Kidney (tissue), 14 donors: ENCODE data around the gene TRMT44. TPM values are rescaled to one million over a fixed set of nuclear protein-coding genes. Genes with fewer than 3 reads are reported as not detected.

ENCODE experiments used
- DNase-seq, 5 donors: peaks; one replicate each; pipeline ENCODE4 v3.0.0-alpha.2; 2013 to 2020
- FAIRE-seq: peaks from 2 replicates; lab custom pipeline; 2012; peaks lifted over from hg19 to GRCh38; lab: Jason Lieb, UNC
- H3K27ac ChIP-seq, 2 donors: one replicate each; pipeline ENCODE4 v1.7.0; 2013; ENCODE audit warnings: low read depth in 2 of 2, low read length in 2 of 2, inconsistent platforms in 1 of 2
- H3K27me3 ChIP-seq: one replicate; pipeline ENCODE4 v1.7.1; 2013; ENCODE audit warnings: low read length, inconsistent platforms; ENCODE audit not compliant: control insufficient read depth, insufficient read depth
- H3K36me3 ChIP-seq, 3 donors: one replicate each; pipeline versions ENCODE4 v1.7.0 to v1.7.1; 2013; ENCODE audit warnings: low read length in 3 of 3, control low read depth in 1 of 3, inconsistent platforms in 1 of 3; ENCODE audit not compliant: insufficient read depth in 3 of 3, control insufficient read depth in 2 of 3
- H3K4me1 ChIP-seq, 3 donors: one replicate each; pipeline versions ENCODE4 v1.7.0 to v1.7.1; 2013; ENCODE audit warnings: low read length in 3 of 3, inconsistent platforms in 1 of 3, low read depth in 1 of 3; ENCODE audit not compliant: control insufficient read depth in 2 of 3, insufficient read depth in 2 of 3
- H3K4me3 ChIP-seq, 3 donors: one replicate each; pipeline versions ENCODE4 v1.7.0 to v1.8.1; 2013; ENCODE audit warnings: low read length in 3 of 3, control low read depth in 1 of 3, inconsistent platforms in 1 of 3
- H3K9ac ChIP-seq, 3 donors: one replicate each; pipeline versions ENCODE4 v1.7.0 to v1.7.1; 2013; ENCODE audit warnings: low read length in 3 of 3, control low read depth in 1 of 3, inconsistent platforms in 1 of 3
- H3K9me3 ChIP-seq, 3 donors: one replicate each; pipeline versions ENCODE4 v1.7.0 to v1.7.1; 2013; ENCODE audit warnings: low read length in 3 of 3, control low read depth in 1 of 3, inconsistent platforms in 1 of 3; ENCODE audit not compliant: control insufficient read depth in 2 of 3, insufficient read depth in 1 of 3
- CTCF ChIP-seq: IDR thresholded peaks from 3 replicates; pipeline ENCODE4 v1.5.1; 2012; ENCODE audit warnings: mild to moderate bottlenecking, moderate library complexity, borderline replicate concordance; ENCODE audit not compliant: insufficient read depth; ENCODE audit errors: extremely low read depth
- intact Hi-C: fragments of 100-400 bp; cut with DNase I; formaldehyde crosslinking; loops from one replicate; pipeline ENCODE4 v1.11.1; 2022
- polyA plus RNA-seq: library from polyadenylated mRNA; stranded (reverse); fragments of 350-450 nt; fragmentation: Illumina TruSeq; extraction: RNeasy Lipid Tissue Mini Kit (QIAGEN cat#74804); gene quantifications from one replicate; pipeline ENCODE4 v1.2.3, GENCODE V29; 2014; ENCODE audit warnings: low read depth, low replicate concordance; ENCODE audit not compliant: insufficient read depth
- total RNA-seq: library from RNA; stranded (reverse); fragmentation: NEBNext Ultra II Directional; extraction: Animal tissue kit (Norgen Biotek cat#: 25700); gene quantifications from one replicate; pipeline ENCODE4 v1.2.1, GENCODE V29; 2021
- donor health status: control.
- donor health status: control.
- donor health status: control.
- donor health status: control.
- donor health status: control.
- donor health status: DM: yes; HTN: yes; CAD: no.
- donor health status: Normal renal cell carcinoma (clear cell type).

TRMT44 gene
- total and polyA plus RNA-seq, 2 donors from 2014 or later = 5.1 to 20.1 TPM

GRCh38 chr4:8428288-8429097 is 12.1 kb upstream of the TRMT44 start:
- TF ChIP-seq CTCF = no peak
- H3K27ac ChIP-seq = peak overlapping the region; percentile 66 to 82
- H3K9me3 ChIP-seq = no peaks in the 10 kb centered on the region
- peak overlapping the region; percentile 22 to 90 (median 33) for H3K9ac ChIP-seq
- H3K27me3 ChIP-seq = no peaks in the 10 kb centered on the region
- H3K36me3 ChIP-seq = no peaks in the 10 kb centered on the region
- FAIRE-seq (no peak), DNase-seq (peak; percentile 93 to 96 (median 94))
- H3K4me1 ChIP-seq = peaks cover 0 to 17% (median 8%) of the 10 kb centered on the region in 3 donors
- peak overlapping the region; percentile 66 to 91 (median 78) for H3K4me3 ChIP-seq
- intact Hi-C loops = no loop called here

GRCh38 chr4:8431553-8431952 is 9.0 kb upstream of the TRMT44 start:
- H3K9ac ChIP-seq = no peak overlapping the region
- intact Hi-C loops = no loop called here
- no peak for TF ChIP-seq CTCF
- FAIRE-seq (no peak), DNase-seq (no peak)
- no peak overlapping the region for H3K4me3 ChIP-seq
- no peaks in the 10 kb centered on the region for H3K9me3 ChIP-seq
- peaks cover 0 to 17% (median 8%) of the 10 kb centered on the region in 3 donors for H3K4me1 ChIP-seq
- no peaks in the 10 kb centered on the region for H3K27me3 ChIP-seq
- H3K36me3 ChIP-seq = no peaks in the 10 kb centered on the region
- no peak overlapping the region for H3K27ac ChIP-seq

- Histone ChIP-seq H3K4me3 (no peak overlapping the region), H3K4me1 (peaks cover 0 to 7% (median 5%) of the 10 kb centered on the region in 3 donors), H3K36me3 (no peaks in the 10 kb centered on the region), H3K9me3 (no peaks in the 10 kb centered on the region), H3K27me3 (no peaks in the 10 kb centered on the region), H3K9ac (no peak overlapping the region), H3K27ac (no peak overlapping the region)
- intact Hi-C loops = no loop called here
- no peak for TF ChIP-seq CTCF
- FAIRE-seq (no peak), DNase-seq (no peak)
Measured at GRCh38 chr4:8433136-8433535, 7.4 kb upstream of the TRMT44 start.
